Measurements from ENCODE around the gene GMDS.
A peak's percentile ranks its signal among the peaks of the same experiment; 100 is the strongest.

GMDS gene

DNA sequence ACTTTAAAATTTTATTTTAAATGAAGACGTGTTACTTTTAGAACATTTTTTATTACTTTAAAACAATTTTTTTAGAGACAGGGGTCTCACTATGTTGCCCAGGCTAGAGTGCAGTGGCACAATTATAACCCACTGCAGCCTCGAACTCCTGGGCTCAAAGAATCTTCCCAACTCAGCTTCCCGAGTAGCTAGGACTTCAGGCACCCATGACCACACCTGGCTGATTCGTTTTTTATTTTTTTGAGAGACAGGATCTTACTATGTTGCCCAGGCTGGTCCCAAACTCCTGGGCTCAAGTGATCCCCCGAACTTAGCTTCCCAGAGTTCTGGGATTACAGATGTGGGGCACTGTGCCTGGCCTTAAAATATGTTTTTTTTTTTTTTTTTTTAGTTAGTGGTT is 287.7 kb downstream of the GMDS start:
- no peaks in the 10 kb centered on the region for H3K79me2 ChIP-seq (ENCODE audit: control insufficient read depth, insufficient read depth, low read length, poor library complexity)
- no peak overlapping the region for H3K14ac ChIP-seq (ENCODE audit: low read length)
- H3K4ac ChIP-seq (ENCODE audit: low read depth, low read length): no peak overlapping the region
- no peaks in the 10 kb centered on the region for H3K79me1 ChIP-seq (ENCODE audit: low read length)
- H3K36me3 ChIP-seq (ENCODE audit: control insufficient read depth in 1 of 2, insufficient read depth in 2 of 2, low read length in 2 of 2): no peaks in the 10 kb centered on the region
- H3K4me2 ChIP-seq (ENCODE audit: low read length): no peak overlapping the region
- no peak overlapping the region for H4K12ac ChIP-seq (ENCODE audit: low read depth, low read length)
- no peak overlapping the region for H3K9ac ChIP-seq (ENCODE audit: low read length)
- H4K8ac ChIP-seq (ENCODE audit: low read depth, low read length): no peak overlapping the region
- no peak overlapping the region for H2AFZ ChIP-seq (ENCODE audit: insufficient read depth, low read length, poor library complexity)
- DNase-seq: no peak
- H3K9me3 ChIP-seq (ENCODE audit: insufficient read depth, low read depth, low read length): no peaks in the 10 kb centered on the region
- H3K23ac ChIP-seq (ENCODE audit: low read length): no peak overlapping the region
- no peak overlapping the region for H2BK5ac ChIP-seq (ENCODE audit: low read depth, low read length, poor library complexity)
- H3K27ac ChIP-seq (ENCODE audit: low read depth, low read length): no peak overlapping the region
- H4K91ac ChIP-seq (ENCODE audit: low read depth, low read length): no peak overlapping the region
- H2BK12ac ChIP-seq (ENCODE audit: low read length): no peak overlapping the region
- H3K27me3 ChIP-seq (ENCODE audit: insufficient read depth, low read length): no peaks in the 10 kb centered on the region
- no peak overlapping the region for H2AK5ac ChIP-seq (ENCODE audit: low read length)
- WGBS (ENCODE audit: extremely low coverage, insufficient coverage, insufficient read length): no CpG with 5 or more reads among the region's 5 CpGs
- H3K18ac ChIP-seq (ENCODE audit: low read length): no peak overlapping the region
- H2BK120ac ChIP-seq (ENCODE audit: insufficient read depth, low read length, poor library complexity): no peak overlapping the region
- no peak overlapping the region for H3K4me3 ChIP-seq (ENCODE audit: low read depth, low read length)
- H3K4me1 ChIP-seq (ENCODE audit: control insufficient read depth in 1 of 2, insufficient read depth in 2 of 2, low read length in 2 of 2): peaks cover 5 to 6% of the 10 kb centered on the region in 2 experiments

DNA sequence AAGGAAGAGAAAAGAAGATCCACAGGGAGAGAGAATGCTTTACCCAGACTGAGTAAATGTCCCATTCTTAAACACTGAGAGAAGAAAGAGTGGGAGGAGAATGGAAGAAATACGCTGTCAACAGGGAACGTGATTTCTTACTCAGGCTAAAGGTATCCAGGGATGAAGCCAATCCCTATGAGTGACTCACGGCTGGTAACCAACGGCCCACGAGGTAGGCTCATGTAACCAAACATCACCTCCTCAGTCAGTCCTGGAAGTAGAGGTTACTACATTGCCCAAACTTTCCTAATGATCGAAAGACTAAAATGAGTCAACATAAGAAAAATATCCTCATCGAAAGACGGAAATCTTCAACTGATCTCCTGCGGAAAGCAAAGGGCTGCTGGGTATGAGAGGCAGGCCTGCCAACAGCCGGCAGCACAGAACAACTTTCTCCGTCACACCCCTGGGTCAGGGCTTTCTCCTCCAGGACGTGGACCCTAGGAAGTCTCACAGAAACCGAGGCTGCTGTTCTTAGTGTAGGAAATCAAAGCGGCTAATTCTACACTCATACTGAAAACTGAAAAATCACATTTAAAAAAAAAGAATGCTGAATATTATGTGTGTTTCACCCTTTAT is 292.6 kb downstream of the GMDS start:
- Histone ChIP-seq H4K12ac (ENCODE audit: low read depth, low read length) (no peak overlapping the region), H3K4me1 (ENCODE audit: control insufficient read depth in 1 of 2, insufficient read depth in 2 of 2, low read length in 2 of 2) (peaks cover 0 to 1% of the 10 kb centered on the region in 2 experiments), H3K36me3 (ENCODE audit: control insufficient read depth in 1 of 2, insufficient read depth in 2 of 2, low read length in 2 of 2) (no peaks in the 10 kb centered on the region), H3K4ac (ENCODE audit: low read depth, low read length) (no peak overlapping the region), H3K27ac (ENCODE audit: low read depth, low read length) (no peak overlapping the region), H3K27me3 (ENCODE audit: insufficient read depth, low read length) (no peaks in the 10 kb centered on the region), H2AFZ (ENCODE audit: insufficient read depth, low read length, poor library complexity) (no peak overlapping the region), H4K8ac (ENCODE audit: low read depth, low read length) (no peak overlapping the region), H4K91ac (ENCODE audit: low read depth, low read length) (no peak overlapping the region), H3K79me1 (ENCODE audit: low read length) (no peaks in the 10 kb centered on the region), H3K23ac (ENCODE audit: low read length) (no peak overlapping the region), H3K9me3 (ENCODE audit: insufficient read depth, low read depth, low read length) (no peaks in the 10 kb centered on the region), H3K9ac (ENCODE audit: low read length) (no peak overlapping the region), H3K14ac (ENCODE audit: low read length) (no peak overlapping the region), H3K4me3 (ENCODE audit: low read depth, low read length) (no peak overlapping the region), H3K18ac (ENCODE audit: low read length) (no peak overlapping the region), H2BK12ac (ENCODE audit: low read length) (no peak overlapping the region), H3K79me2 (ENCODE audit: control insufficient read depth, insufficient read depth, low read length, poor library complexity) (no peaks in the 10 kb centered on the region), H3K4me2 (ENCODE audit: low read length) (no peak overlapping the region), H2AK5ac (ENCODE audit: low read length) (no peak overlapping the region), H2BK5ac (ENCODE audit: low read depth, low read length, poor library complexity) (no peak overlapping the region), H2BK120ac (ENCODE audit: insufficient read depth, low read length, poor library complexity) (no peak overlapping the region)
- peak; percentile 75 to 86 for DNase-seq
- WGBS (ENCODE audit: extremely low coverage, insufficient coverage, insufficient read length): no CpG with 5 or more reads among the region's 14 CpGs

DNA sequence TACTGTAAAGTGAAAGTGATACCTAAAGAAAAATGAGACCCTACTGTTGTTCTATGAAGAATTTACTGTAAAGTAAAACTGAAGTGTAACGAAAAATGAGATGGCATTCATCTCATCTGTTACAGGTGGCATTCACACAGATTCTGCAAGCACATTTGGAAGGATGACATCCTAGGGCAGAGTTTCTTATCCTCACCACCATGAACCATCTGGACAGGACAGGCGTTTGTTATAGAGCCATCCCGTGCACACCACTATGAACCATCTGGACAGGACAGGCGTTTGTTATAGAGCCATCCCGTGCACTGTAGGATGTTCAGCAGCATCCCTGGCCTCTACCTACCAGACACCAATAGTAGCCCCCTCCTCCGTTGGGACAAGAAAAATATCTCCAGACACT is 294.8 kb downstream of the GMDS start:
- no peak overlapping the region for H2AFZ ChIP-seq (ENCODE audit: insufficient read depth, low read length, poor library complexity)
- no peaks in the 10 kb centered on the region for H3K27me3 ChIP-seq (ENCODE audit: insufficient read depth, low read length)
- no peak overlapping the region for H4K91ac ChIP-seq (ENCODE audit: low read depth, low read length)
- no peak overlapping the region for H4K8ac ChIP-seq (ENCODE audit: low read depth, low read length)
- no peaks in the 10 kb centered on the region for H3K79me2 ChIP-seq (ENCODE audit: control insufficient read depth, insufficient read depth, low read length, poor library complexity)
- no CpG with 5 or more reads among the region's 6 CpGs for WGBS (ENCODE audit: extremely low coverage, insufficient coverage, insufficient read length)
- H3K79me1 ChIP-seq (ENCODE audit: low read length): no peaks in the 10 kb centered on the region
- no peak overlapping the region for H2BK5ac ChIP-seq (ENCODE audit: low read depth, low read length, poor library complexity)
- no peak overlapping the region for H3K4ac ChIP-seq (ENCODE audit: low read depth, low read length)
- no peak overlapping the region for H3K4me3 ChIP-seq (ENCODE audit: low read depth, low read length)
- no peak overlapping the region for H3K14ac ChIP-seq (ENCODE audit: low read length)
- no peak overlapping the region for H4K12ac ChIP-seq (ENCODE audit: low read depth, low read length)
- no peak overlapping the region for H2BK120ac ChIP-seq (ENCODE audit: insufficient read depth, low read length, poor library complexity)
- H2AK5ac ChIP-seq (ENCODE audit: low read length): no peak overlapping the region
- no peak overlapping the region for H3K23ac ChIP-seq (ENCODE audit: low read length)
- no peak overlapping the region for H2BK12ac ChIP-seq (ENCODE audit: low read length)
- H3K9ac ChIP-seq (ENCODE audit: low read length): no peak overlapping the region
- peaks cover 0 to 1% of the 10 kb centered on the region in 2 experiments for H3K4me1 ChIP-seq (ENCODE audit: control insufficient read depth in 1 of 2, insufficient read depth in 2 of 2, low read length in 2 of 2)
- H3K9me3 ChIP-seq (ENCODE audit: insufficient read depth, low read depth, low read length): no peaks in the 10 kb centered on the region
- H3K18ac ChIP-seq (ENCODE audit: low read length): no peak overlapping the region
- DNase-seq: no peak
- H3K36me3 ChIP-seq (ENCODE audit: control insufficient read depth in 1 of 2, insufficient read depth in 2 of 2, low read length in 2 of 2): no peaks in the 10 kb centered on the region
- H3K27ac ChIP-seq (ENCODE audit: low read depth, low read length): no peak overlapping the region
- H3K4me2 ChIP-seq (ENCODE audit: low read length): no peak overlapping the region

DNA sequence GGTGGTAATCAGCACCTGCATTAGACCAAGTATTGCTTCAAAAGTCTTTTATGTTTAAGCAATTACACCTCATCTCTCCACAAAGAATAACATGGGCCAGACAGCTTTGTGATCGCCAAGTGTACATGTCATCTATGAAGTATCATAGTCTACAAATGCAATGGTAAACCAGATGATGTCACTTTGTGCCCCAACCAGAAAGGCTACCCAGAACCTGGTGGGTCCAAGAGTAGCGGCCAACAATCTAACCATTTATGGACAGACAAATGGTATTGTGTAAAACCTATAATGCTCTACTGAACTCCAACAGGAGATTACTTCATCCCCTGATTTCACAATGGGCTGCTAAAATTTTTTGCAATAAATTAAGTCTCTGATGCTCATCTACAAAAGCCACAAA is 295.9 kb downstream of the GMDS start:
- H2BK120ac ChIP-seq (ENCODE audit: insufficient read depth, low read length, poor library complexity): no peak overlapping the region
- H4K8ac ChIP-seq (ENCODE audit: low read depth, low read length): no peak overlapping the region
- no peak overlapping the region for H3K18ac ChIP-seq (ENCODE audit: low read length)
- H4K12ac ChIP-seq (ENCODE audit: low read depth, low read length): no peak overlapping the region
- H2AK5ac ChIP-seq (ENCODE audit: low read length): no peak overlapping the region
- H3K14ac ChIP-seq (ENCODE audit: low read length): no peak overlapping the region
- no peak overlapping the region for H3K9ac ChIP-seq (ENCODE audit: low read length)
- H3K79me2 ChIP-seq (ENCODE audit: control insufficient read depth, insufficient read depth, low read length, poor library complexity): no peaks in the 10 kb centered on the region
- no peak overlapping the region for H3K4me2 ChIP-seq (ENCODE audit: low read length)
- no peak for DNase-seq
- H3K4ac ChIP-seq (ENCODE audit: low read depth, low read length): no peak overlapping the region
- H2AFZ ChIP-seq (ENCODE audit: insufficient read depth, low read length, poor library complexity): no peak overlapping the region
- H3K4me1 ChIP-seq (ENCODE audit: control insufficient read depth in 1 of 2, insufficient read depth in 2 of 2, low read length in 2 of 2): peaks cover 0 to 1% of the 10 kb centered on the region in 2 experiments
- H3K9me3 ChIP-seq (ENCODE audit: insufficient read depth, low read depth, low read length): no peaks in the 10 kb centered on the region
- no CpG with 5 or more reads among the region's 2 CpGs for WGBS (ENCODE audit: extremely low coverage, insufficient coverage, insufficient read length)
- no peak overlapping the region for H2BK5ac ChIP-seq (ENCODE audit: low read depth, low read length, poor library complexity)
- H3K79me1 ChIP-seq (ENCODE audit: low read length): no peaks in the 10 kb centered on the region
- no peaks in the 10 kb centered on the region for H3K36me3 ChIP-seq (ENCODE audit: control insufficient read depth in 1 of 2, insufficient read depth in 2 of 2, low read length in 2 of 2)
- H3K4me3 ChIP-seq (ENCODE audit: low read depth, low read length): no peak overlapping the region
- no peak overlapping the region for H4K91ac ChIP-seq (ENCODE audit: low read depth, low read length)
- no peak overlapping the region for H2BK12ac ChIP-seq (ENCODE audit: low read length)
- no peak overlapping the region for H3K23ac ChIP-seq (ENCODE audit: low read length)
- H3K27ac ChIP-seq (ENCODE audit: low read depth, low read length): no peak overlapping the region
- H3K27me3 ChIP-seq (ENCODE audit: insufficient read depth, low read length): no peaks in the 10 kb centered on the region
